Activated naive CD8-positive, alpha-beta T cell treated with anti-CD3 and anti-CD28 coated beads, Interleukin-2, amount 10 ng/mL, durations not matched to agents 7 days and 5 days (primary cell): ENCODE data around the gene SLC10A3. TPM values are rescaled to one million over a fixed set of nuclear protein-coding genes. Genes with fewer than 3 reads are reported as not detected.

Experiments used
- ATAC-seq: fragments of 150-1000 bp; cut with Tn5 transposase; one replicate; pipeline ENCODE4 v1.10.0; 2021; ENCODE audit warnings: low read depth, moderate library complexity
- POLR2A ChIA-PET: fragments of 350-600 bp; sonication (Branson Sonifier 250); formaldehyde crosslinking; loops from one replicate; lab custom pipeline; 2021; ENCODE audit warnings: antibody characterized with exemption; lab: Charles Lee
- DNase-seq: peaks from one replicate; pipeline ENCODE4 v3.0.0; 2021
- H3K27ac Mint-ChIP-seq: one replicate; pipeline ENCODE4 v1.8.0; 2022; ENCODE audit warnings: mild to moderate bottlenecking, mixed read lengths
- H3K27me3 Mint-ChIP-seq: one replicate; pipeline ENCODE4 v1.8.0; 2022; ENCODE audit warnings: mild to moderate bottlenecking, moderate library complexity, mixed read lengths
- H3K36me3 Mint-ChIP-seq: one replicate; pipeline ENCODE4 v1.8.0; 2021; ENCODE audit warnings: mild to moderate bottlenecking, mixed read lengths
- H3K4me1 Mint-ChIP-seq: one replicate; pipeline ENCODE4 v1.8.0; 2021; ENCODE audit warnings: mixed read lengths
- H3K4me3 Mint-ChIP-seq: one replicate; pipeline ENCODE4 v1.8.0; 2022; ENCODE audit warnings: mild to moderate bottlenecking, moderate library complexity, mixed read lengths
- H3K9me3 Mint-ChIP-seq: one replicate; pipeline ENCODE4 v1.8.0; 2021; ENCODE audit warnings: mixed read lengths
- total RNA-seq, 2 experiments: library from RNA; stranded (reverse); gene quantifications; one replicate each; pipeline ENCODE4 v1.2.3, GENCODE V29; 2021

SLC10A3 gene
- total RNA-seq, 2 experiments from 2014 or later = 25.3 to 27.3 TPM

DNA sequence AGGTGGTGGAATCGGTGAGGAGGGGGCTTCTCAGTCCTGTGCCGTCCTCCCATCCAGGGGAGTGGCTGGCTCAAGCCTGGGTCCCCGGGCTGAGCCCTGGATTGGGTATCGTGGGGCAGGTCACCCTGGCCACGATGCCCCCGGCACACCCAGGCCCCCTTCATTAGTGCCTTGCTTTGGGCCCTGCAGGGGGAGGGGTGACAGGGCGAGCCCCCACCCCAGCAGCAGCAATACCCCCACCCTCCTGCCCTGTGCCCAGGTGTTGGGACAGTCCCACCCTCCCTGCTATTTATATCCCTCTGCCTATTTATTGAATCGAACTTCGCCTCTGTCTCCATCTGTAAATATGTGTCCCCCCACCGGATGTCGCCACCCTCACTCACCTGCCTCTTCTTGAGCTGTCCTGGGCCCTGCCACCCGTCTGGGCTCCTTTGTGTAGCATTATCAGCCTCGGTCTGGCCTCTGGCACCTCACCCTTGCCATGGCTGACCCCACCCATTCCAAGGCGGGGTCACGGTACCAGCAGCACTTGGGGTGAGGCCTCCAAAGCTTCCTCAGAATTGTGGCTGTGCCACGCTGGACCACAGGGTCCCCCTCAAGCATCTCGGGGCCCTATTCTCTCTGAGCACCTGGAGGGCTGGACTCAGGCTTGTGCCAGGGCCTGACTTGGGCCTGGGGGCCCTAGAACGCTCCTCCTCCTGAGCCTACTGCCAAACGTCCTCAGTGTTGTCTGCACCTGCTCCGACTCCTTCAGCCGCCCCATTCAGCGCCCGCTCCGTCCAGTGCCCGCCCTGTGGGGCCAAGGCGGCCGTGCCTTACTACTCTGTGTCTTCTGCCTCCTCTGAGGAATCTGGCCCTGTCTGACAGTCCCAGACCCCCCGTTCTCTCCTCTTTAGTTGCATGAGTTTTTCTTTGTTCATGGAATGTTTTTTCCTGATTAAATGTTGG lies 17.5 kb downstream of the SLC10A3 start:
- ATAC-seq = no peak
- Mint-ChIP-seq H3K4me1 (peaks cover 4% of the 10 kb centered on the region), H3K27me3 (no peaks in the 10 kb centered on the region), H3K27ac (no peak overlapping the region), H3K4me3 (no peak overlapping the region), H3K9me3 (no peaks in the 10 kb centered on the region), H3K36me3 (no peaks in the 10 kb centered on the region)
- POLR2A ChIA-PET = no interaction called here
- DNase-seq = no peak

DNA sequence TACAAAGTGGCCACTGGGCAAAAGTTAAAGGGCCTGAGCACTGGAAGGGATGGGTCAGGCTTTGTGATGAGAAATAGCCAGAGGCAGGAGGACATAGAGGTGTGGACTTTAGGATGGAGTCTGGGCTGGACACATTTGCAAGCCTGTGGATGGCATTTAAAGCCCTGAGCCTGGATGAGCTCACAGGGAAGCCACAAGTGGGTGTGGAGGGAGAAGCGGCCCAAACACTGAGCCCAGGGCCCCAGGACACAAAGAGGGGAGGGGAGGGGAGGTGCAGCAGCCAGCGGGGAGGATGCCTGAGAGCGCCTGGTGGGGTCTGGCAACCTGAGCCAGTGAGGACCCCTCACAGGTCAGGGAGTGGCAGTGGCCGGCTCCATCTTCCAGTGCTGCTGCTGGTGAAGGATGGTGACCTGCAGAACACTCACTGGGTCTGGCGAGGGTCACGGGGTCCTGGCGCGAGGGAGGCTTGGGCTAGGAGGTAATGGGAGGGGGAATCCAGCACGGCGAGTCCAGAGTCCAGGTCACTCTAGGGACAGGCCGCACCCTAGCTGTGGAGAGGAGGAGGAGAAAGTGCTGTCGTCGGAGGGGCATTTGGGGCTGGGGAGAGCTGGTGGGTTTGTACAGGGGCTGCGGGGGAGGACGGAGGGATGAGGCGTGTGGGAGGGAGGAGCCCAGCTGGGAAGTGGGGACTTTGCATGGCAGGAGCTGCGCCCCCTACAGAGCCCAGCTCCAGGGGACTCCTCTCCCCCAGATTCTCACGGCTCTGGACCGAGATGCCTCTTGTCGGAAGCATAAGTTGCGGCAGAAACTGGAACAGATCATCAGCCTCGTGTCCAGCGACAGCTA lies 18.4 kb downstream of the SLC10A3 start:
- Mint-ChIP-seq H3K27ac (no peak overlapping the region), H3K27me3 (no peaks in the 10 kb centered on the region), H3K4me1 (peaks cover 3% of the 10 kb centered on the region), H3K9me3 (no peaks in the 10 kb centered on the region), H3K36me3 (no peaks in the 10 kb centered on the region), H3K4me3 (no peak overlapping the region)
- DNase-seq (no peak), ATAC-seq (no peak)
- POLR2A ChIA-PET = no interaction called here

DNA sequence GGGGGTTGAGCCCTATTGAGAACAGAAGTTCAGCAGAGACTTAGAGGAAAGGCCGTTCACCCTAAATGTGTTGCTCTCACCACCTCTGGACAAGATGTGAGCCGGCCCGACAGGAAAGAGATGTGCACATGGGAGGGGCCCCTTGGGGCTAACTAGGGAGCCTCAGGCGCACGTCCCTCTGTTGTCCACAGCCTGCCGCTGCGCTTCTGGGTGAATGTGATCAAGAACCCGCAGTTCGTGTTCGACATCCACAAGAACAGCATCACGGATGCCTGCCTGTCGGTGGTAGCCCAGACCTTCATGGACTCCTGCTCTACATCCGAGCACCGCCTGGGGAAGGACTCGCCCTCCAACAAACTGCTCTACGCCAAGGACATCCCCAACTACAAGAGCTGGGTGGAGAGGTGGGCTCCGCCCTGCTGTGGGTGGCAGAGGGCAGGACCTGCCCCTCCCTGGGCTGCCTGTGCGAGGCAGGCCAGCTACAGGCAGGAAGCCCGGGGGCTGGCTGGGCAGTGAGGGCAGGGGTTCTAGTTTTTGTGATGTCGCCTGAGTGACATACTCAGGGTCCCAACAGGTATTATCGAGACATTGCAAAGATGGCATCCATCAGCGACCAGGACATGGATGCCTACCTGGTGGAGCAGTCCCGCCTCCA lies 19.4 kb downstream of the SLC10A3 start:
- Mint-ChIP-seq H3K4me1 (no peaks in the 10 kb centered on the region), H3K27ac (no peak overlapping the region), H3K36me3 (no peaks in the 10 kb centered on the region), H3K27me3 (no peaks in the 10 kb centered on the region), H3K9me3 (no peaks in the 10 kb centered on the region), H3K4me3 (no peak overlapping the region)
- DNase-seq (no peak), ATAC-seq (no peak)
- POLR2A ChIA-PET = no interaction called here

DNA sequence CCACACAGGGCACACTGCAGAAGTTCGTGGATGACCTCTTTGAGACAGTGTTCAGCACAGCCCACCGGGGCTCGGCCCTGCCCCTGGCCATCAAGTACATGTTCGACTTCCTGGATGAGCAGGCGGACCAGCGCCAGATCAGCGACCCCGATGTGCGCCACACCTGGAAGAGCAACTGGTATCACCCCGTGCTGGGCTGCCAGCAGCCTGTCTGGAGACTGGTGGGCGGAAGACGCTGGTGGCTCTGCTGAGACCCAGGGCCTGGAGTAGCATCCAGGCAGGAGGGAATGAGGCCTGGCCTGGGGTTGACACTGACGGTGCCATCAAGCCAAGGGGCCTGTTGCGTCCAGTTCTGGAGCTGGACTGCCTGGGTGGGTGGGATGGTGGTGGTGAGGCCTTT lies 20.0 kb downstream of the SLC10A3 start:
- H3K27ac Mint-ChIP-seq = no peak overlapping the region

DNA sequence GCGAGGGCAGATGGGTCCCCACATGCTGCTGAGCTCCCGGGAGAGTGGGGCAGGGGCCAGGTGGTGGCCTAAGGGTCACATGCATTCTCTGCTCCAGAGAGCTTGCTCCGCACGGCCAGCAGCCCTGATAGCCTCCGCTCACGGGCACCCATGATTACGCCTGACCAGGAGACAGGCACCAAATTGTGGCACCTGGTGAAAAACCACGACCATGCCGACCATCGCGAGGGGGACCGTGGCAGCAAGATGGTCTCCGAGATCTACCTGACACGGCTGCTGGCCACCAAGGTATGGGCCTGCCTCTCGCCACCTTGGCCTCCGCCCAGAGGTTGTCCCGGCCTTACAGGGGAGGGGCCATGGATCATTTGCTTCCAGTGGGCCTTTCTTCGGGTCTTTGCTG lies 20.5 kb downstream of the SLC10A3 start:
- Mint-ChIP-seq H3K4me1 (no peaks in the 10 kb centered on the region), H3K36me3 (no peaks in the 10 kb centered on the region), H3K27me3 (no peaks in the 10 kb centered on the region), H3K27ac (no peak overlapping the region), H3K9me3 (no peaks in the 10 kb centered on the region), H3K4me3 (no peak overlapping the region)
- DNase-seq (no peak), ATAC-seq (no peak)
- POLR2A ChIA-PET = no interaction called here

More for the DNA sequence above, 20.0 kb downstream of the SLC10A3 start:
- H3K27me3 Mint-ChIP-seq = no peaks in the 10 kb centered on the region
- H3K4me3 Mint-ChIP-seq = no peak overlapping the region
- H3K9me3 Mint-ChIP-seq = no peaks in the 10 kb centered on the region
- DNase-seq (no peak), ATAC-seq (no peak)
- no peaks in the 10 kb centered on the region for H3K4me1 Mint-ChIP-seq
- H3K36me3 Mint-ChIP-seq = no peaks in the 10 kb centered on the region
- POLR2A ChIA-PET = no interaction called here

DNA sequence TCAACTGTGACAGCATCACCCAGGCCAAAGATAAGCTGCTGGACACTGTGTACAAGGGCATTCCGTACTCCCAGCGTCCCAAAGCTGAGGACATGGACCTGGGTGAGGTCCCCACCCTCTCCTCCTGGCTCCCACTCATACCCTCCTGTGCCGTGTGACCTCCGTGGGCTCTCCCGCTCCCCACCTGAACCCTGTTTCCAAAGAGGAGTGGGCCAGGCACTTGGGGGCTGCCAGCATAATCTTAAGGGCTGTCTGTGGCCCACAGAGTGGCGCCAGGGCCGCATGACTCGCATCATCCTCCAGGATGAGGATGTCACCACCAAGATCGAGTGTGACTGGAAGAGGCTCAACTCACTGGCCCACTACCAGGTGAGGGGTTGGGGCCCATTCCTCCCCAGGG lies 21.3 kb downstream of the SLC10A3 start:
- Mint-ChIP-seq H3K36me3 (no peaks in the 10 kb centered on the region), H3K9me3 (no peaks in the 10 kb centered on the region), H3K4me1 (no peaks in the 10 kb centered on the region), H3K27ac (no peak overlapping the region), H3K27me3 (no peaks in the 10 kb centered on the region), H3K4me3 (no peak overlapping the region)
- no peak for ATAC-seq
- POLR2A ChIA-PET = no interaction called here
- DNase-seq = no peak

DNA sequence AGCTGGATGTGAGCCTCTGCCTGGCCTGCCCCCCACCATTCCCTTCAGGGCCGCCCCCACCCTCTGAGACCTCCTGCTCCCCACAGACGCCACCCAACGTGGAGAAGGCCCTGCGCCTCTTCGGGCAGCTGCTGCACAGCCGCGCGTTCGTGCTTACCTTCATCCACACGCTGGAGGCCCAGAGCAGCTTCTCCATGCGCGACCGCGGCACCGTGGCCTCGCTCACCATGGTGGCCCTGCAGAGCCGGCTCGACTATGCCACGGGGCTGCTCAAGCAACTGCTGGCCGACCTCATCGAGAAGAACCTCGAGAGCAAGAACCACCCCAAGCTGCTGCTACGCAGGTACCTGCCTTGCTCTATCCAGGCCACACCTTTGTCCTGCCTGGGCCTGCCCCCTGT lies 22.2 kb downstream of the SLC10A3 start:
- POLR2A ChIA-PET = no interaction called here
- H3K27ac Mint-ChIP-seq = no peak overlapping the region
- H3K4me3 Mint-ChIP-seq = no peak overlapping the region
- no peaks in the 10 kb centered on the region for H3K36me3 Mint-ChIP-seq
- no peaks in the 10 kb centered on the region for H3K4me1 Mint-ChIP-seq
- DNase-seq (no peak), ATAC-seq (no peak)
- H3K9me3 Mint-ChIP-seq = no peaks in the 10 kb centered on the region
- no peaks in the 10 kb centered on the region for H3K27me3 Mint-ChIP-seq

DNA sequence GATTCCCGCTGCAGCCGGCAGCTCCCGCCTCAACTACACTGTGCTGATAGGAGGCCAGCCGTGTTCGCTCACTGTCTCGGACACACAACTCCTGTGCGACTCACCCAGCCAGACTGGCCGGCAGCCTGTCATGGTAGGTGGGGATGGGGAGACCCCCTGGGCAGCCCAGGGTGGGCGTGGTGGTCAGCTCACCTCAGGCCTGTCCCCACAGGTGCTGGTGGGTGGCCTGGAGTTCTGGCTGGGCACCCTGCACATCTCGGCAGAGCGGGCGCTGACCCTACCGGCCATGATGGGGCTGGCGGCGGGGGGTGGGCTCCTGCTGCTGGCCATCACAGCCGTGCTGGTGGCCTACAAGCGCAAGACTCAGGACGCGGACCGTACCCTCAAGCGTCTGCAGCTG lies 22.9 kb downstream of the SLC10A3 start:
- Mint-ChIP-seq H3K4me3 (no peak overlapping the region), H3K27me3 (no peaks in the 10 kb centered on the region), H3K27ac (no peak overlapping the region), H3K36me3 (no peaks in the 10 kb centered on the region), H3K4me1 (no peaks in the 10 kb centered on the region), H3K9me3 (no peaks in the 10 kb centered on the region)
- ATAC-seq = no peak
- DNase-seq = no peak
- POLR2A ChIA-PET = no interaction called here

DNA sequence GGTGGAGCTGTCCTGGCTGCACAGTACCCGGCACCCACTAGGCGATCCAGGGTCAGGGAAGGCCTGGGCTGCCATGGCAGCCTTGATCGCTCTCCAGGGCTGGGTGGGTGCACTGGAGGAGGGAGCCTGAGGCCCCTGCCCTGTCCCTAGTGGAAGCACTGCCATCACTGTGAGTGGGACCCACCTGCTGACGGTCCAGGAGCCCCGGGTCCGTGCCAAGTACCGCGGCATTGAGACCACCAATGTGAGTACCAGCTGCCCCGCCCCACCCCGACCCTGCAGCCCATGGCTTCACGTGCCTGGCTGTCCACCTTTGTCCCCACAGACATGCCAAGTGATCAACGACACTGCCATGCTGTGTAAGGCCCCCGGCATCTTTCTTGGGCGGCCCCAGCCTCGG lies 23.5 kb downstream of the SLC10A3 start:
- ATAC-seq = no peak
- H3K27ac Mint-ChIP-seq = no peak overlapping the region

DNA sequence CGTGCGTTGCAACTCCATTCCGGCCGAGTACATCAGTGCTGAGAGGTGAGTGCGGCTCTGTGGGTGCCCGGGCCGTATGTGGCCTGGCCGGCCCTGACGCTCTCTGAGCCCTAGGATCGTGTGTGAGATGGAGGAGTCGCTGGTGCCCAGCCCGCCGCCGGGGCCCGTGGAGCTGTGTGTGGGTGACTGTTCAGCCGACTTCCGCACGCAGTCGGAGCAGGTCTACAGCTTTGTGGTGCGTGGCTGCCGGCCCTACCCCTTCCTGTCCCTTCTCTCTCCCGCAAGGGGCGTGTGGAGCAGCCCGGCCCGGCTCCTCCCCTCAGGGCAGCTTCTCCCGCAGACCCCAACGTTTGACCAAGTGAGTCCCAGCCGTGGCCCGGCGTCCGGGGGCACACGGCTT lies 24.4 kb downstream of the SLC10A3 start:
- peaks cover 4% of the 10 kb centered on the region for H3K4me1 Mint-ChIP-seq
- H3K36me3 Mint-ChIP-seq = no peaks in the 10 kb centered on the region
- H3K4me3 Mint-ChIP-seq = no peak overlapping the region
- no peaks in the 10 kb centered on the region for H3K9me3 Mint-ChIP-seq
- POLR2A ChIA-PET = no interaction called here
- H3K27me3 Mint-ChIP-seq = no peaks in the 10 kb centered on the region
- DNase-seq (no peak), ATAC-seq (no peak)
- H3K27ac Mint-ChIP-seq = no peak overlapping the region

More for the DNA sequence above, 23.5 kb downstream of the SLC10A3 start:
- H3K9me3 Mint-ChIP-seq = no peaks in the 10 kb centered on the region
- no peaks in the 10 kb centered on the region for H3K4me1 Mint-ChIP-seq
- POLR2A ChIA-PET = no interaction called here
- H3K27me3 Mint-ChIP-seq = no peaks in the 10 kb centered on the region
- no peaks in the 10 kb centered on the region for H3K36me3 Mint-ChIP-seq
- no peak for DNase-seq
- H3K4me3 Mint-ChIP-seq = no peak overlapping the region

DNA sequence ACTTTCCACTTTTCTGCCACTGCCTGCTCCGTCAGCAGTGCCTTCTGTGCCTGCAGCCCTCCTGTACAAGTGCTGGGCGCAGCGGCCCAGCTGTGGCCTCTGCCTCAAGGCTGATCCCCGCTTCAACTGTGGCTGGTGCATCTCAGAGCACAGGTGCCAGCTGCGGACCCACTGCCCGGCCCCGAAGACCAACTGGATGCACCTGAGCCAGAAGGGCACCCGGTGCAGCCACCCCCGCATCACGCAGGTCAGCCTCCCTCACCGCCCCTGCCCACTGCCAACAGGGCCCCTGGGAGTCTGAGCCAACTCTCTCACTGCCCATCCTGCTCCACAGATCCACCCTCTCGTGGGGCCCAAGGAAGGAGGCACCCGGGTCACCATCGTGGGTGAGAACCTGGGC lies 24.8 kb downstream of the SLC10A3 start:
- H3K27ac Mint-ChIP-seq = no peak overlapping the region
- POLR2A ChIA-PET = no interaction called here
- DNase-seq (no peak), ATAC-seq (no peak)
- H3K36me3 Mint-ChIP-seq = no peaks in the 10 kb centered on the region
- H3K27me3 Mint-ChIP-seq = no peaks in the 10 kb centered on the region
- H3K4me1 Mint-ChIP-seq = peaks cover 5% of the 10 kb centered on the region
- no peak overlapping the region for H3K4me3 Mint-ChIP-seq
- no peaks in the 10 kb centered on the region for H3K9me3 Mint-ChIP-seq

DNA sequence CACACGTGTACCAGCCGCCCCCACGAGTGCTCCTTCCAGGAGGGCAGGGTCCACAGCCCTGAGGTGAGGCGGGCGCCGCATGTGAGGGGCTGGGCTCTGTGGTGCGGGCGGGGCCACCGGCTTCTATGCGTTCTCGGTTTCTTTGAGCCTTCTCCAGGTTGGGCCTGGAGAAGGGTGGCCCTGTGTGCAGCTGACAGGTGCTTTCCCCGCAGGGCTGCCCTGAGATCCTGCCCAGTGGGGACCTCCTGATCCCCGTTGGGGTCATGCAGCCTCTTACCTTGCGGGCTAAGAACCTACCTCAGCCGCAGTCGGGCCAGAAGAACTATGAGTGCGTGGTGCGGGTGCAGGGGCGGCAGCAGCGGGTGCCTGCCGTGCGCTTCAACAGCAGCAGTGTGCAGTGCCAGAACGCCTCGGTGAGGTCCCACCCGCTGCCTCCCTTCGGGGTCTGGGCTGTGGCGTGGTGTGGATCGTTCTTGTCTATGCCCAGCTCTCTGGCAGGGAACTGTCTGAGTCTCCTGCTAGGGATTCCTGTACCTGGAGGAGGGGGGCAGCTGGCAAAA lies 25.5 kb downstream of the SLC10A3 start:
- Mint-ChIP-seq H3K4me3 (no peak overlapping the region), H3K27me3 (no peaks in the 10 kb centered on the region), H3K36me3 (no peaks in the 10 kb centered on the region), H3K4me1 (peaks cover 5% of the 10 kb centered on the region), H3K27ac (no peak overlapping the region), H3K9me3 (no peaks in the 10 kb centered on the region)
- ATAC-seq (no peak), DNase-seq (no peak)
- POLR2A ChIA-PET = interaction anchor here (0.5 kb wide), 1 partner anchor 37 kb away, joined by 5 read pairs; no protein-coding TSS in a partner anchor

DNA sequence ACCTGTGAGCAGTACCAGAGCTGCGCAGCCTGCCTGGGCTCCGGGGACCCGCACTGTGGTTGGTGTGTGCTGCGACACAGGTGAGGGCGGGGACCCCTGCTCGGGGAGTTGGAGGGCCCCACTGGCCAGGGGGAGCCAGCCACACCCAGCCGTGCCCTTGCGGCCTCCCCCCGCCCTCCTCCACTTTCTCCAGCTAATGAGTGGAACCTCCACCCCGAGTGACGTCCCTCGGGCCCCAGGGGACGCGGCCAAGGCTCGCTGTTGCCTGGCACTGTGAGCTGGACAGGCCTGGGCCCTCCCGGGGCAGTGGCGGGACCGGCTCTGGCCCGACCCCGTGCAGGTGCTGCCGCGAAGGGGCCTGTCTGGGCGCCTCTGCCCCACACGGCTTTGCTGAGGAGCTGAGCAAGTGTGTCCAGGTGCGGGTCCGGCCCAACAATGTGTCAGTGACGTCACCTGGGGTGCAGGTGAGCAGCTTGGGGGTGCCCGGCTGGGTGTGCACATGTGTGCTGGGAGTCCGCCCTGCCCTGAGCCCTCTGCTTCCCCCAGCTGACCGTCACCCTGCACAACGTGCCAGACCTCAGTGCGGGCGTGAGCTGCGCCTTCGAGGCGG lies 26.7 kb downstream of the SLC10A3 start:
- no peak overlapping the region for H3K27ac Mint-ChIP-seq
- H3K9me3 Mint-ChIP-seq = no peaks in the 10 kb centered on the region
- no peaks in the 10 kb centered on the region for H3K36me3 Mint-ChIP-seq
- POLR2A ChIA-PET = no interaction called here
- no peaks in the 10 kb centered on the region for H3K27me3 Mint-ChIP-seq
- no peak for ATAC-seq
- H3K4me3 Mint-ChIP-seq = no peak overlapping the region
- DNase-seq = no peak
- H3K4me1 Mint-ChIP-seq = peaks cover 5% of the 10 kb centered on the region
